ENCODE results near the gene BMP8A.

The BMP8A gene

DNA sequence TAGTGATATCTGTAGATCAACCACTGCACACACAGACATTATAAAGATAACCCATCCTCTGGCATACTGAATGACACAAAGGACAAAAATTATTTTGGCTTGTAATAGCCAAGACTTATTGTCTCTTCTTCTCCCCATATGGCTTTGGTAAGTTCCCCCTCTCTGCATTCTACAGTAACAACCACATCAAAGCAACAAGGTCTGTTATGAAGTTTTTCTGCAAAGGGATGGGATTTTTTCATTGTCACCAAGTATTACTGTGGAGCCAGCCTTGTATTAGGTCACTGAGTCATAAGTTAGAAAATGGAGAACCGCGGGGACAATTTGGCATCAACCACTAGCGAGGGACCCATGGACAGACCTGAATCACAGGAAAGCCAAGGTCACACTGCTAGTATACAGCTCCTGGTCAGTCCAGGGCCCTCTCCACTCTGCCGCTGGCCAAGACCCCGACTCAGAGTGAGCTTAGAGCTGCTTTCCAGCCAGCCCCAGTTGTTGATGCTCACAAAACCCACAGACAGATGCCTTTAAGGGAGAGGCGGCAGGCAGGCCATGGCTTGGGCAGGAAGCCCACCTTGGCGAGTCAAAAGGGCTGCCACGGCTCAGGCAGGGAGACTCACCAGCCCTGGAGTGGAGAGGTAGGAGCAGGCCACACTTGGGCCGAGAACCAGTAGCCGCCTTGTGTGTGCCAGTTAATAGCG, 79.2 kb downstream of the BMP8A start:
- peaks cover 19% of the 10 kb centered on the region for H3K4me1 ChIP-seq (ENCODE audit: control insufficient read depth, insufficient read depth, low read depth, low read length)
- no peak overlapping the region for H3K4ac ChIP-seq (ENCODE audit: low read depth in 1 of 2, low read length in 2 of 2)
- H2BK120ac ChIP-seq (ENCODE audit: low read depth, low read length), result no peak overlapping the region
- no peak overlapping the region for H4K91ac ChIP-seq (ENCODE audit: low read length)
- no peak overlapping the region for H3K4me3 ChIP-seq (ENCODE audit: insufficient read depth in 1 of 2, low read depth in 1 of 2, low read length in 2 of 2)
- no peak overlapping the region for H3K14ac ChIP-seq (ENCODE audit: low read length in 2 of 2)
- H2BK5ac ChIP-seq (ENCODE audit: low read depth, low read length, poor library complexity, severe bottlenecking), result no peak overlapping the region
- H3K4me2 ChIP-seq (ENCODE audit: low read length, poor library complexity, severe bottlenecking), result no peak overlapping the region
- H2AFZ ChIP-seq (ENCODE audit: low read depth, low read length), result no peak overlapping the region
- H4K8ac ChIP-seq (ENCODE audit: low read length), result no peak overlapping the region
- no peak overlapping the region for H3K18ac ChIP-seq (ENCODE audit: low read depth in 1 of 2, low read length in 2 of 2)
- H3K79me1 ChIP-seq (replicated peaks; ENCODE audit: low read length, poor library complexity, severe bottlenecking), result peaks cover 24% of the 10 kb centered on the region
- DNase-seq, result no peak
- H3K9me3 ChIP-seq (ENCODE audit: control insufficient read depth, low read length), result no peaks in the 10 kb centered on the region
- no peak overlapping the region for H2AK5ac ChIP-seq (ENCODE audit: low read length, severe bottlenecking)
- H2BK12ac ChIP-seq (ENCODE audit: low read length in 2 of 2), result no peak overlapping the region
- no peak overlapping the region for H3K23ac ChIP-seq (ENCODE audit: low read length in 2 of 2)
- no peak overlapping the region for H2BK15ac ChIP-seq (ENCODE audit: low read depth, poor library complexity, severe bottlenecking)
- peaks cover 51 to 89% of the 10 kb centered on the region in 2 experiments for H3K36me3 ChIP-seq (ENCODE audit: control insufficient read depth in 1 of 2, insufficient read depth in 2 of 2, low read depth in 1 of 2, low read length in 2 of 2)
- no peak overlapping the region for H3K9ac ChIP-seq (ENCODE audit: low read length)
- no peak overlapping the region for H3K27ac ChIP-seq (ENCODE audit: low read length, poor library complexity, severe bottlenecking)
- no peaks in the 10 kb centered on the region for H3K27me3 ChIP-seq (ENCODE audit: control insufficient read depth in 1 of 2, insufficient read depth in 1 of 2, low read length in 2 of 2)
- 95% methylated on average over 11 of the region's 11 CpGs for WGBS

- WGBS, result 98% methylated on average over 9 of the region's 9 CpGs
Observed at GRCh38 chr1:39571178-39571483, 79.7 kb downstream of the BMP8A start.

GRCh38 chr1:39572379-39573096, 81.1 kb downstream of the BMP8A start:
- H4K91ac ChIP-seq (ENCODE audit: low read length), result no peak overlapping the region
- no peak overlapping the region for H2BK5ac ChIP-seq (ENCODE audit: low read depth, low read length, poor library complexity, severe bottlenecking)
- no peak overlapping the region for H2BK15ac ChIP-seq (ENCODE audit: low read depth, poor library complexity, severe bottlenecking)
- H3K4me3 ChIP-seq (ENCODE audit: insufficient read depth in 1 of 2, low read depth in 1 of 2, low read length in 2 of 2), result peak overlapping the region in 1 of 2 experiments; percentile 88
- peaks cover 44 to 70% of the 10 kb centered on the region in 2 experiments for H3K36me3 ChIP-seq (ENCODE audit: control insufficient read depth in 1 of 2, insufficient read depth in 2 of 2, low read depth in 1 of 2, low read length in 2 of 2)
- no peak for DNase-seq
- no peak overlapping the region for H3K14ac ChIP-seq (ENCODE audit: low read length in 2 of 2)
- peaks cover 21% of the 10 kb centered on the region for H3K4me1 ChIP-seq (ENCODE audit: control insufficient read depth, insufficient read depth, low read depth, low read length)
- H4K8ac ChIP-seq (ENCODE audit: low read length), result no peak overlapping the region
- no peak overlapping the region for H2AK5ac ChIP-seq (ENCODE audit: low read length, severe bottlenecking)
- peaks cover 20% of the 10 kb centered on the region for H3K79me1 ChIP-seq (replicated peaks; ENCODE audit: low read length, poor library complexity, severe bottlenecking)
- H2BK12ac ChIP-seq (ENCODE audit: low read length in 2 of 2), result no peak overlapping the region
- 92% methylated on average over 4 of the region's 5 CpGs for WGBS
- H3K9ac ChIP-seq (ENCODE audit: low read length), result peak overlapping the region; percentile 28
- no peak overlapping the region for H3K4me2 ChIP-seq (ENCODE audit: low read length, poor library complexity, severe bottlenecking)
- no peak overlapping the region for H3K23ac ChIP-seq (ENCODE audit: low read length in 2 of 2)
- no peaks in the 10 kb centered on the region for H3K27me3 ChIP-seq (ENCODE audit: control insufficient read depth in 1 of 2, insufficient read depth in 1 of 2, low read length in 2 of 2)
- H3K18ac ChIP-seq (ENCODE audit: low read depth in 1 of 2, low read length in 2 of 2), result no peak overlapping the region
- no peak overlapping the region for H2BK120ac ChIP-seq (ENCODE audit: low read depth, low read length)
- no peak overlapping the region for H2AFZ ChIP-seq (ENCODE audit: low read depth, low read length)
- no peaks in the 10 kb centered on the region for H3K9me3 ChIP-seq (ENCODE audit: control insufficient read depth, low read length)
- no peak overlapping the region for H3K27ac ChIP-seq (ENCODE audit: low read length, poor library complexity, severe bottlenecking)
- no peak overlapping the region for H3K4ac ChIP-seq (ENCODE audit: low read depth in 1 of 2, low read length in 2 of 2)

More at GRCh38 chr1:39571178-39571483, 79.7 kb downstream of the BMP8A start:
- no peaks in the 10 kb centered on the region for H3K9me3 ChIP-seq (ENCODE audit: control insufficient read depth, low read length)
- H2BK15ac ChIP-seq (ENCODE audit: low read depth, poor library complexity, severe bottlenecking), result no peak overlapping the region
- H3K18ac ChIP-seq (ENCODE audit: low read depth in 1 of 2, low read length in 2 of 2), result no peak overlapping the region
- H3K79me1 ChIP-seq (replicated peaks; ENCODE audit: low read length, poor library complexity, severe bottlenecking), result peaks cover 20% of the 10 kb centered on the region
- H3K36me3 ChIP-seq (ENCODE audit: control insufficient read depth in 1 of 2, insufficient read depth in 2 of 2, low read depth in 1 of 2, low read length in 2 of 2), result peaks cover 51 to 84% of the 10 kb centered on the region in 2 experiments
- H2BK120ac ChIP-seq (ENCODE audit: low read depth, low read length), result no peak overlapping the region
- no peak overlapping the region for H2BK12ac ChIP-seq (ENCODE audit: low read length in 2 of 2)
- H3K9ac ChIP-seq (ENCODE audit: low read length), result no peak overlapping the region
- H2AK5ac ChIP-seq (ENCODE audit: low read length, severe bottlenecking), result no peak overlapping the region
- H3K4me2 ChIP-seq (ENCODE audit: low read length, poor library complexity, severe bottlenecking), result no peak overlapping the region
- no peaks in the 10 kb centered on the region for H3K27me3 ChIP-seq (ENCODE audit: control insufficient read depth in 1 of 2, insufficient read depth in 1 of 2, low read length in 2 of 2)
- no peak overlapping the region for H3K23ac ChIP-seq (ENCODE audit: low read length in 2 of 2)
- no peak overlapping the region for H3K4me3 ChIP-seq (ENCODE audit: insufficient read depth in 1 of 2, low read depth in 1 of 2, low read length in 2 of 2)
- no peak for DNase-seq
- no peak overlapping the region for H3K4ac ChIP-seq (ENCODE audit: low read depth in 1 of 2, low read length in 2 of 2)
- H3K14ac ChIP-seq (ENCODE audit: low read length in 2 of 2), result no peak overlapping the region
- no peak overlapping the region for H2AFZ ChIP-seq (ENCODE audit: low read depth, low read length)
- no peak overlapping the region for H4K91ac ChIP-seq (ENCODE audit: low read length)
- peaks cover 19% of the 10 kb centered on the region for H3K4me1 ChIP-seq (ENCODE audit: control insufficient read depth, insufficient read depth, low read depth, low read length)
- no peak overlapping the region for H3K27ac ChIP-seq (ENCODE audit: low read length, poor library complexity, severe bottlenecking)
- no peak overlapping the region for H2BK5ac ChIP-seq (ENCODE audit: low read depth, low read length, poor library complexity, severe bottlenecking)
- H4K8ac ChIP-seq (ENCODE audit: low read length), result no peak overlapping the region

DNA sequence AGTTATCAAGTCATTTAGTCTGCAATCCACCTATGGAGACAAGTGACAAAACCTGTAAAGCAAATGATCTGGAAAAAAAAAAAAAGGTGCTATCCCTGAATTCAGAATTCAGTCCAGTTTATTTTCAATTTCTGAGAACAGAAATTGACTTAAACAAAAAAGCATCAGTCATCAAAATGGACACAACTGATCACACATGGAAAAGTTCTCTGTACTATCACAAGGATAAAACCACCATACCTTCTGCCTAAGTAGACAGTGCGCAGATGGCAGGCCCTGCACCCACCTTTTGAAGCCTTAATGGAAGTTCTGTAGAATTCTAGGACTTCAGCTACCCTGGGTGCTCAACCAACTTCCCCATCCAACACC, 81.6 kb downstream of the BMP8A start:
- no peak overlapping the region for H2BK15ac ChIP-seq (ENCODE audit: low read depth, poor library complexity, severe bottlenecking)
- H4K8ac ChIP-seq (ENCODE audit: low read length), result no peak overlapping the region
- H2BK120ac ChIP-seq (ENCODE audit: low read depth, low read length), result no peak overlapping the region
- H3K14ac ChIP-seq (ENCODE audit: low read length in 2 of 2), result no peak overlapping the region
- H2BK12ac ChIP-seq (ENCODE audit: low read length in 2 of 2), result no peak overlapping the region
- H2AK5ac ChIP-seq (ENCODE audit: low read length, severe bottlenecking), result no peak overlapping the region
- H3K4me3 ChIP-seq (ENCODE audit: insufficient read depth in 1 of 2, low read depth in 1 of 2, low read length in 2 of 2), result peak overlapping the region in 1 of 2 experiments; percentile 88
- peak overlapping the region; percentile 28 for H3K9ac ChIP-seq (ENCODE audit: low read length)
- H3K4me2 ChIP-seq (ENCODE audit: low read length, poor library complexity, severe bottlenecking), result peak overlapping the region; percentile 31
- no peak overlapping the region for H2BK5ac ChIP-seq (ENCODE audit: low read depth, low read length, poor library complexity, severe bottlenecking)
- peaks cover 20% of the 10 kb centered on the region for H3K79me1 ChIP-seq (replicated peaks; ENCODE audit: low read length, poor library complexity, severe bottlenecking)
- H3K4me1 ChIP-seq (ENCODE audit: control insufficient read depth, insufficient read depth, low read depth, low read length), result peaks cover 21% of the 10 kb centered on the region
- no peaks in the 10 kb centered on the region for H3K27me3 ChIP-seq (ENCODE audit: control insufficient read depth in 1 of 2, insufficient read depth in 1 of 2, low read length in 2 of 2)
- H3K27ac ChIP-seq (ENCODE audit: low read length, poor library complexity, severe bottlenecking), result no peak overlapping the region
- H3K9me3 ChIP-seq (ENCODE audit: control insufficient read depth, low read length), result no peaks in the 10 kb centered on the region
- peaks cover 44 to 66% of the 10 kb centered on the region in 2 experiments for H3K36me3 ChIP-seq (ENCODE audit: control insufficient read depth in 1 of 2, insufficient read depth in 2 of 2, low read depth in 1 of 2, low read length in 2 of 2)
- DNase-seq, result no peak
- no peak overlapping the region for H2AFZ ChIP-seq (ENCODE audit: low read depth, low read length)
- H4K91ac ChIP-seq (ENCODE audit: low read length), result no peak overlapping the region
- no peak overlapping the region for H3K23ac ChIP-seq (ENCODE audit: low read length in 2 of 2)
- WGBS, result 100% methylated on average over 1 of the region's 1 CpG
- no peak overlapping the region for H3K4ac ChIP-seq (ENCODE audit: low read depth in 1 of 2, low read length in 2 of 2)
- no peak overlapping the region for H3K18ac ChIP-seq (ENCODE audit: low read depth in 1 of 2, low read length in 2 of 2)
